ENCODE results near the gene MYADML2.

The MYADML2 gene

GRCh38 chr17:81939218-81939617, 7.8 kb downstream of the MYADML2 start:
- DNase-seq (ENCODE audit: low read depth): no peak

GRCh38 chr17:81935709-81936084, 11.3 kb downstream of the MYADML2 start:
- DNase-seq (ENCODE audit: low read depth): no peak

GRCh38 chr17:81934850-81935708, 12.0 kb downstream of the MYADML2 start:
- no peak for DNase-seq (ENCODE audit: low read depth)

- no peak for DNase-seq (ENCODE audit: low read depth)
Measured at GRCh38 chr17:81934098-81934757, 12.8 kb downstream of the MYADML2 start.

- DNase-seq (ENCODE audit: low read depth): no peak
Measured at GRCh38 chr17:81933178-81933699, 13.8 kb downstream of the MYADML2 start.

- DNase-seq (ENCODE audit: low read depth): no peak
Measured at GRCh38 chr17:81932333-81932983, 14.6 kb downstream of the MYADML2 start.

GRCh38 chr17:81931557-81932332, 15.3 kb downstream of the MYADML2 start:
- no peak for DNase-seq (ENCODE audit: low read depth)

GRCh38 chr17:81931189-81931556, 15.9 kb downstream of the MYADML2 start:
- no peak for DNase-seq (ENCODE audit: low read depth)

GRCh38 chr17:81930142-81931125, 16.6 kb downstream of the MYADML2 start:
- DNase-seq (ENCODE audit: low read depth): no peak

- DNase-seq (ENCODE audit: low read depth): no peak
Measured at GRCh38 chr17:81929253-81930141, 17.5 kb downstream of the MYADML2 start.

- DNase-seq (ENCODE audit: low read depth): no peak
Measured at GRCh38 chr17:81928544-81929252, 18.3 kb downstream of the MYADML2 start.

GRCh38 chr17:81927653-81928543, 19.1 kb downstream of the MYADML2 start, which contains the start of gene MAFG:
Gene MAFG, minus strand, starts transcription at chr17:81927735. Its CDS starts 4,550 bp downstream, at chr17:81923185.
- peak; percentile 87 for DNase-seq (ENCODE audit: low read depth)

- no peak for DNase-seq (ENCODE audit: low read depth)
Measured at GRCh38 chr17:81927152-81927652, 19.8 kb downstream of the MYADML2 start.

- DNase-seq (ENCODE audit: low read depth): no peak
Measured at GRCh38 chr17:81926451-81927151, 20.4 kb downstream of the MYADML2 start.

GRCh38 chr17:81925860-81926450, 21.1 kb downstream of the MYADML2 start:
- no peak for DNase-seq (ENCODE audit: low read depth)
